ENCODE measurements around the gene CYP2W1. TPM values are rescaled to one million over a fixed set of nuclear protein-coding genes. Genes with fewer than 3 reads are reported as not detected.

Gene CYP2W1
- total RNA-seq, 1 experiment from 2014 or later: not detected

GRCh38 chr7:1032536-1033181, 49.7 kb downstream of the CYP2W1 start:
- peaks cover 5% of the 10 kb centered on the region; the same call in 1 of the 2 replicates for H3K4me1 Mint-ChIP-seq
- peak overlapping the region; percentile 12; the same call in 1 of the 2 replicates for H3K27ac Mint-ChIP-seq
- ChIA-PET CTCF (no interaction called here), POLR2A (no interaction called here)
- DNase-seq (ENCODE audit: low spot score) (no peak), ATAC-seq (no peak)
- no peak overlapping the region for H3K4me3 Mint-ChIP-seq
- peaks cover 15% of the 10 kb centered on the region for H3K36me3 Mint-ChIP-seq
- peaks cover 11% of the 10 kb centered on the region for H3K9me3 Mint-ChIP-seq
- peaks cover 5% of the 10 kb centered on the region; the same call in 1 of the 2 replicates for H3K27me3 Mint-ChIP-seq (ENCODE audit: low read depth)
- TF ChIP-seq FOXK1 (CRISPR knock-in tag; IDR thresholded peaks at IDR 0.05) (no peak), ERG (CRISPR knock-in tag; IDR thresholded peaks at IDR 0.05) (no peak), ATF1 (CRISPR knock-in tag; IDR thresholded peaks at IDR 0.05) (no peak), ZSCAN18 (CRISPR knock-in tag; IDR thresholded peaks at IDR 0.05) (no peak), NFE2L1 (CRISPR knock-in tag; IDR thresholded peaks at IDR 0.05) (no peak), ZNF317 (CRISPR knock-in tag; IDR thresholded peaks at IDR 0.05; ENCODE audit: borderline replicate concordance, low read depth) (no peak), RORB (CRISPR knock-in tag; IDR thresholded peaks at IDR 0.05) (no peak), RELA (CRISPR knock-in tag; IDR thresholded peaks at IDR 0.05; ENCODE audit: borderline replicate concordance) (no peak), NFATC4 (CRISPR knock-in tag; IDR thresholded peaks at IDR 0.05) (no peak), ZNF121 (CRISPR knock-in tag; IDR thresholded peaks at IDR 0.05) (no peak), GRHL2 (CRISPR knock-in tag; IDR thresholded peaks at IDR 0.05; ENCODE audit: insufficient replicate concordance, severe bottlenecking) (no peak), SOX15 (CRISPR knock-in tag; IDR thresholded peaks at IDR 0.05) (no peak), USF1 (CRISPR knock-in tag; IDR thresholded peaks at IDR 0.05) (no peak)
- TF ChIP-seq, protein P1, sequence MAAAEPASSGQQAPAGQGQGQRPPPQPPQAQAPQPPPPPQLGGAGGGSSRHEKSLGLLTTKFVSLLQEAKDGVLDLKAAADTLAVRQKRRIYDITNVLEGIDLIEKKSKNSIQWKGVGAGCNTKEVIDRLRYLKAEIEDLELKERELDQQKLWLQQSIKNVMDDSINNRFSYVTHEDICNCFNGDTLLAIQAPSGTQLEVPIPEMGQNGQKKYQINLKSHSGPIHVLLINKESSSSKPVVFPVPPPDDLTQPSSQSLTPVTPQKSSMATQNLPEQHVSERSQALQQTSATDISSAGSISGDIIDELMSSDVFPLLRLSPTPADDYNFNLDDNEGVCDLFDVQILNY (CRISPR knock-in tag; IDR thresholded peaks at IDR 0.05): no peak
- TF ChIP-seq, protein P2, sequence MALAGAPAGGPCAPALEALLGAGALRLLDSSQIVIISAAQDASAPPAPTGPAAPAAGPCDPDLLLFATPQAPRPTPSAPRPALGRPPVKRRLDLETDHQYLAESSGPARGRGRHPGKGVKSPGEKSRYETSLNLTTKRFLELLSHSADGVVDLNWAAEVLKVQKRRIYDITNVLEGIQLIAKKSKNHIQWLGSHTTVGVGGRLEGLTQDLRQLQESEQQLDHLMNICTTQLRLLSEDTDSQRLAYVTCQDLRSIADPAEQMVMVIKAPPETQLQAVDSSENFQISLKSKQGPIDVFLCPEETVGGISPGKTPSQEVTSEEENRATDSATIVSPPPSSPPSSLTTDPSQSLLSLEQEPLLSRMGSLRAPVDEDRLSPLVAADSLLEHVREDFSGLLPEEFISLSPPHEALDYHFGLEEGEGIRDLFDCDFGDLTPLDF (CRISPR knock-in tag; IDR thresholded peaks at IDR 0.05): no peak
- TF ChIP-seq, protein P3, sequence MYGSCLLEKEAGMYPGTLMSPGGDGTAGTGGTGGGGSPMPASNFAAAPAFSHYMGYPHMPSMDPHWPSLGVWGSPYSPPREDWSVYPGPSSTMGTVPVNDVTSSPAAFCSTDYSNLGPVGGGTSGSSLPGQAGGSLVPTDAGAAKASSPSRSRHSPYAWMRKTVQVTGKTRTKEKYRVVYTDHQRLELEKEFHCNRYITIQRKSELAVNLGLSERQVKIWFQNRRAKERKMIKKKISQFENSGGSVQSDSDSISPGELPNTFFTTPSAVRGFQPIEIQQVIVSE (CRISPR knock-in tag; IDR thresholded peaks at IDR 0.05; ENCODE audit: borderline replicate concordance): no peak
- TF ChIP-seq, protein P4, sequence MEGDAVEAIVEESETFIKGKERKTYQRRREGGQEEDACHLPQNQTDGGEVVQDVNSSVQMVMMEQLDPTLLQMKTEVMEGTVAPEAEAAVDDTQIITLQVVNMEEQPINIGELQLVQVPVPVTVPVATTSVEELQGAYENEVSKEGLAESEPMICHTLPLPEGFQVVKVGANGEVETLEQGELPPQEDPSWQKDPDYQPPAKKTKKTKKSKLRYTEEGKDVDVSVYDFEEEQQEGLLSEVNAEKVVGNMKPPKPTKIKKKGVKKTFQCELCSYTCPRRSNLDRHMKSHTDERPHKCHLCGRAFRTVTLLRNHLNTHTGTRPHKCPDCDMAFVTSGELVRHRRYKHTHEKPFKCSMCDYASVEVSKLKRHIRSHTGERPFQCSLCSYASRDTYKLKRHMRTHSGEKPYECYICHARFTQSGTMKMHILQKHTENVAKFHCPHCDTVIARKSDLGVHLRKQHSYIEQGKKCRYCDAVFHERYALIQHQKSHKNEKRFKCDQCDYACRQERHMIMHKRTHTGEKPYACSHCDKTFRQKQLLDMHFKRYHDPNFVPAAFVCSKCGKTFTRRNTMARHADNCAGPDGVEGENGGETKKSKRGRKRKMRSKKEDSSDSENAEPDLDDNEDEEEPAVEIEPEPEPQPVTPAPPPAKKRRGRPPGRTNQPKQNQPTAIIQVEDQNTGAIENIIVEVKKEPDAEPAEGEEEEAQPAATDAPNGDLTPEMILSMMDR (IDR thresholded peaks at IDR 0.05): no peak
- TF ChIP-seq, protein P5, sequence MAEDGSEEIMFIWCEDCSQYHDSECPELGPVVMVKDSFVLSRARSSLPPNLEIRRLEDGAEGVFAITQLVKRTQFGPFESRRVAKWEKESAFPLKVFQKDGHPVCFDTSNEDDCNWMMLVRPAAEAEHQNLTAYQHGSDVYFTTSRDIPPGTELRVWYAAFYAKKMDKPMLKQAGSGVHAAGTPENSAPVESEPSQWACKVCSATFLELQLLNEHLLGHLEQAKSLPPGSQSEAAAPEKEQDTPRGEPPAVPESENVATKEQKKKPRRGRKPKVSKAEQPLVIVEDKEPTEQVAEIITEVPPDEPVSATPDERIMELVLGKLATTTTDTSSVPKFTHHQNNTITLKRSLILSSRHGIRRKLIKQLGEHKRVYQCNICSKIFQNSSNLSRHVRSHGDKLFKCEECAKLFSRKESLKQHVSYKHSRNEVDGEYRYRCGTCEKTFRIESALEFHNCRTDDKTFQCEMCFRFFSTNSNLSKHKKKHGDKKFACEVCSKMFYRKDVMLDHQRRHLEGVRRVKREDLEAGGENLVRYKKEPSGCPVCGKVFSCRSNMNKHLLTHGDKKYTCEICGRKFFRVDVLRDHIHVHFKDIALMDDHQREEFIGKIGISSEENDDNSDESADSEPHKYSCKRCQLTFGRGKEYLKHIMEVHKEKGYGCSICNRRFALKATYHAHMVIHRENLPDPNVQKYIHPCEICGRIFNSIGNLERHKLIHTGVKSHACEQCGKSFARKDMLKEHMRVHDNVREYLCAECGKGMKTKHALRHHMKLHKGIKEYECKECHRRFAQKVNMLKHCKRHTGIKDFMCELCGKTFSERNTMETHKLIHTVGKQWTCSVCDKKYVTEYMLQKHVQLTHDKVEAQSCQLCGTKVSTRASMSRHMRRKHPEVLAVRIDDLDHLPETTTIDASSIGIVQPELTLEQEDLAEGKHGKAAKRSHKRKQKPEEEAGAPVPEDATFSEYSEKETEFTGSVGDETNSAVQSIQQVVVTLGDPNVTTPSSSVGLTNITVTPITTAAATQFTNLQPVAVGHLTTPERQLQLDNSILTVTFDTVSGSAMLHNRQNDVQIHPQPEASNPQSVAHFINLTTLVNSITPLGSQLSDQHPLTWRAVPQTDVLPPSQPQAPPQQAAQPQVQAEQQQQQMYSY (CRISPR knock-in tag; IDR thresholded peaks at IDR 0.05): no peak
- TF ChIP-seq, protein P6, sequence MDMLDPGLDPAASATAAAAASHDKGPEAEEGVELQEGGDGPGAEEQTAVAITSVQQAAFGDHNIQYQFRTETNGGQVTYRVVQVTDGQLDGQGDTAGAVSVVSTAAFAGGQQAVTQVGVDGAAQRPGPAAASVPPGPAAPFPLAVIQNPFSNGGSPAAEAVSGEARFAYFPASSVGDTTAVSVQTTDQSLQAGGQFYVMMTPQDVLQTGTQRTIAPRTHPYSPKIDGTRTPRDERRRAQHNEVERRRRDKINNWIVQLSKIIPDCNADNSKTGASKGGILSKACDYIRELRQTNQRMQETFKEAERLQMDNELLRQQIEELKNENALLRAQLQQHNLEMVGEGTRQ (CRISPR knock-in tag; IDR thresholded peaks at IDR 0.05): no peak
